ENCODE data around the gene RAMP1. TPM values are rescaled to one million over a fixed set of nuclear protein-coding genes. Genes with fewer than 3 reads are reported as not detected.

RAMP1 gene
- total RNA-seq, 1 experiment from 2014 or later = 32.4 TPM

DNA sequence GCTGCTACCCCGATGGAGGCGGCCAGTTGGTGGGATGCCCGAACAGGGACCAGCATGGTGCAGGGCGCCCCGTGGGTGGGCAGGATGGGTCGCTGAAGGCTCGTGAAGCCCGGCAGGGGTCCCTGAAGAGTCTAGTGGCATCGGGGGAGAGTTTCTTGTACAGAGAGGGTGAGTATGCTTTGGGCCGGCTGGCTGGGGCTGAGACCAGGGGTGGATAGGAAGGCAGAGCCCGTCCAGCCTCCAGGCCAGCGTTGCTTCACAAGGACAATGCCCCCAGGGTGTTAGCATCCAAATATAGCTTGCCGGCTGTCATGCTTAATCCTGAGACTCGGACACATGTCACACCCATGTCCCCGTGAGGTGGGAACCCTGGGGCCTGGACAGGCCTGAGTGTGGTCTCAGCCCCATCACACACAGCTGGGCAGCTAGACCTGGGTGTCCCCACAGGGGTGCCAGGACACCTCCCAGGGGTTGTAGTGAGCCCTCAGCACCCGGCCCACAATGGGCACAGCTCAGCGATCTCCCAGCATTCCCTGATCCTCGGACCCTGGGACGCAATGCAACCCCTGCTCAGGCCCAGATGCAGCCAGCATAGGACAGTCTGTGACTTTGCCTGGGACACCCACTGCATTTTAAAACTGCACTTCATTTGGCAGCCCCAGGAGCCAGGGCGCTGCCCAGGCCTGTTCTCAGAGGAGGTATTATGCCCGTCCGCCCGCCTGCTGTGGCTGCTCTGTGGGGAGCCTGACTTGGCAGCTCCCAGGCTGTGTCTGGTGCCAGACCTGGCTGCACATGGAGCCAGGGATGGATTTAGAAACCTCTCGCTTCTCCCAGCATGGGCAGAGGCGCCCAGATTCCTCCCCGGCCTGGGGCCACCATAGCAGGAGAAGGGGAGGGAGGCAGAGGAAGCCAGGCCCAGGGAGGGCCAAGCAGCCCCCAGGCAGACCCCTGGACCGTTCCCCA is 36.4 kb downstream of the RAMP1 start:
- peak; percentile 71 for DNase-seq (ENCODE audit: low spot score)

DNA sequence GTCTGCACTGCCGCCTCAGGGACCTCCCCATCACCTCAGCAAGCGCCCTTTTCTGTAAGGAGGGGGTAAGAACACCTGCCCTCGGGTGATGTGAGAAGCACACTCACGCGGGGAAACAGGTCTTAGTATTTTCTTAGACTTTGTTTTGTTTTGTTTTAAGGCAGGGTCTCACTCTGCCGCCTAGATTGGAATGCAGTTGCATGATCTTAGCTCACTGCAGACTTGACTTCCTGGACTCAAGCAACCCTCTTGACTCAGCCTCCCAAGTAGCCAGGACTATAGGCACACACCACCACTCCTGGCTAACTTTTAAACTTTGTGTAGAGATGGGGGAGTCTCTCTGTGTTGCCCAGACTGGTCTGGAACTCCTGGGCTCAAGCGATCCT is 37.1 kb downstream of the RAMP1 start:
- DNase-seq (ENCODE audit: low spot score) = no peak

DNA sequence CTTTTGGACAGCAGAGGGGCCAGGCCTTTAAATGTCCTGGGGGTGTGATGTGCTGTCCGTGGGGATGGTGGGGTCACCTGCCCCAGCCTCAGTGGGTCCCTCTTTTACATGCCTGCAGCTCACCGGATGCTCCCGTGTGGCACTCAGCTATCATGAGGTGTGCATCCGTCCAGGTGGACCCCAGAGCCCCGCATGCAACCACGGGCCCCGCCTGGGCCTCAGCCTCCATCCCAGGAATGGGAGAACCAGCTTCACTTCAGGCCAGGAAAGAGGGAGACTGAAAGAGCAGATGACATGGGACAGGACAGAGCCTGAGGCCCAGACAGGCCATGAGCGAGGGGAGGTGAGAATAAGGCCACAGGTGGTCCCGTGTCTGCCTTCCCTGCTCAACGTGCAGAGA is 37.5 kb downstream of the RAMP1 start:
- DNase-seq (ENCODE audit: low spot score) = no peak

DNA sequence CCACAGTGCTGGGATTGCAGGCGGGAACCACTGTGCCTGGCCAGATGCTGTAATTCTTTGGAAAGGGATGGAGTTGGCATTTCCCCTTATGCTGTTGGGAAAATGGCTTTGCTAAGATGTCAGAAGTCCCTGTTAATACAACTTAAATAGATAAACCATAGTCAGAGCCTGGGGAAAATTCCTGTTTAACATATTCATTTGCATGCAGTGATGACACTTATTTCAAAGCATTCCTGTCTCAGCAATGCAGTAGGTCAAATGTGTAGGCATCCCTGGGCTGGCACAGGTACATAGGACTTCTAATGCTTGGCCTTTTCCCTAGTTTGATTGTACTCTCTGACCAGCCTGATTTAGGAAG is 38.6 kb downstream of the RAMP1 start:
- no peak for DNase-seq (ENCODE audit: low spot score)

DNA sequence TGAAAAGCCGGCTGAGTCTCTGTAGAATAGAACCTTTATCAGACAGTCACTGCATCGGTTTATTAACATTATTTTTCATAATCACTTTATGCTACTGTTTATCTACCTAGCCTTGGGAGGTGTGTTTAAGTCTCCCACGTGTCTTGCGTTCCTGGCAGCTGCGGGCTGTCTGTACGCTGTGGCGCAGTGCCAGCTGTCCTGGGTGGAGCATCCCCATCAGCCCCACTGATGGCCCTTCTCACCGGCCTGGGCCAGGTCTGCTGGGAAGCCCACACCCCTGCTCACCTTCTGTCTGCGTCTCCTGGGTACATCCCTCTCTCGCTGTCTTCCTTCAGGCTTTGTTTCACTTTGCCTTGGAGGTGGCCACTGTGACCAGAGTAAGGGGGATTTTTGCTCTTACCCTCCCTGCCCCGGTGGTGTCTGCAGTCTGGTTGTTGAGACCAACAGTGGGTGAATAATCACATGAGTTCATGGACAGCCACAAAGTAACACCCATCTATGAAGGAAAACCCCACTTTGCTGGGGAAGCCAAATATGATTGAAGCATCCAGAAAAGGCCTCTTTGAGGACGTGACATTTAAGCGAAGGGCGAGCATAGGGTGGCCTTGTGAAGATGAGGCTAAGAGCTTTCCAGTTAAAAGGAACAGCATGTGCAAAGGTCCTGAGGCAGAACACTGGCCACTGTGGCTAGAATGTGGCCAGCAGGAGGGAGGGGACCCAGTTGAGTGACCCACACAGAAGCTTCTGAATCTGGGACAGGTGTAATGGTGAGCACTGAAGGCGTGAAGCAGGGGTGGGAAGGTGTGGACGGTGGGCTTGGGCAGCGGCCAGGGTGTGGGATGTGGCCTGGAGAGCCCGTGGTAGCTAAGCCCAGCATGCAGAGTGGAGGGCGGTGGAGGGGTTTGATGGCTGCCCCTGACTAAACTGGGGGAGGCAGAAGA is 41.7 kb downstream of the RAMP1 start:
- no peak for DNase-seq (ENCODE audit: low spot score)

DNA sequence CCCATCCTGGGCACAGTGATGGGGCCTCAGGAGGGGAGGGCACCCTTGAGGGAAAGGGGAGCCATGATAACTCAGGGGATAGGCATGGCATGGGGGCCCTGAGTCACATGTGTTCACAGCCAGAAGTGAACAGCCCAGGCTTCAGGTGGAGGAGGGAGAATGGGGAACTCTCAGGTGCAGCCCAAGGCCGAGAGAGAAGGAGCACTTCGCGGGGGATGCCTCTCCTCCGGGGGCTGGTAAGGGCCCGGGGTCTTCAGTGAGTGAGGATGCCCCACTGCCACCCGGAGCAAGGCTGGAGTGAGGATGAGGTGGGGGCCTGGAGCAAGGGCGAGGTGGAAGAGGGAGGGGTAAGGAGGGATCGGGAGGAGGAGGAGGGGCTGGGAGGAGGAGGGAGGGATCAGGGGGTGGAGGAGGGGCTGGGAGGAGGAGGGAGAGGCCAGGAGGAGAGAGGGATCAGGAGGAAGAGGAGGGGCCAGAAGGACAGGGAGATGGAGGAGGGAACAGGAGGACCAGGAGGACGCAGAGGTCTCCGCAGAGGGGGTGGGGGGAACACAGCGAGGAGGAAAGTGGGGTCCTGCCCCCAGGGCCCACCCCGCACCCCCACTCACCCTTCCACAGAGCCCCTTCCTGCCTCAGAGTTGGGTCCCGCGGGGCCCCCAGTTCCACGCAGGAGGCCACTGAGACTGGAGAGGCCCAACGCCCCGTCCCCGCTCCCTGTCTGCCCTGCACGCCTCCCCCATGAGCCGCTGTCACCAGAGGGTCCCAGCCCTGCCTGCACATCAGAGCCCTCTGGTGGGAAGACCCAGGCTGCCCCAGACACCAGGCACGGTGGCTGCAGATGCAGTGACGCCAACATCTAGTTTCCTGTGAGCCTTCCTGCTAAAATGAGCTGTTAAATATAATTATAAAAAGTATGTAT is 42.8 kb downstream of the RAMP1 start:
- no peak for DNase-seq (ENCODE audit: low spot score)

DNA sequence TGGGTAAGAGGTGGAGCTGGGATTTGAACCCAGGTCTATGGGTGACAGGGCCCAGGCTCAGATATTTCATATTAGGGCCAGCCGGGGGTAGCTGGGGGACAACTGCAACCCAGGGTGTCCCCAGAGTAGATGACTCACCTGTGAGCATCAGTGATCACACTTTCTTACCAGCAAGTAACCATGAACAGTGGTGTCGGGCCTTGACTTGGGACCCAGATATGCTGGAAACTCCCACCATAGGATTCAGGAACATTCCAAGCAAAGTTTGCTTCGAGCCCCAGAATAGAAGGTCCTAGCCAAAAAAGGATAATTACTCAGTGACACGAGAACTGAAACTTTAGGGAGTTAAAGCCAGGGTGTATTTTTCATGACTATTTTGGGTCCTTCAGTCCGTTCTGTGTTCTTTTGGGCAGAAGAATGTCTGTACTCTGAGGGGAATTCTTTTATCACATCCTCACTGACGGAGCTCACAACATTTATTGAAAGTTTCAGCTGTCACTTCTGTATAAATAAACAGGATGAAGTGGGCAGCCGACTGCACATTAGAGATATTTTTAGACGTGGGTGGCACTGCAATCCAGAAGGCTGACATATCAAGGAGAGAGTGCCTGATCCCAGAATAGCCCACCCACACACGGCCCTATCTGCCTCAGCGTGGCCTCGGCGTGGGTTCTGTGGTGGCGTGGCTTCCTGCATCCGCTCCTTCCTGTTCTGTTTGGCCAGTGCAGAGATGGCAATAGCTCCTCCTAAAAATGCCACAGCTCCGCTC is 45.6 kb downstream of the RAMP1 start:
- peak; percentile 63 for DNase-seq (ENCODE audit: low spot score)

DNA sequence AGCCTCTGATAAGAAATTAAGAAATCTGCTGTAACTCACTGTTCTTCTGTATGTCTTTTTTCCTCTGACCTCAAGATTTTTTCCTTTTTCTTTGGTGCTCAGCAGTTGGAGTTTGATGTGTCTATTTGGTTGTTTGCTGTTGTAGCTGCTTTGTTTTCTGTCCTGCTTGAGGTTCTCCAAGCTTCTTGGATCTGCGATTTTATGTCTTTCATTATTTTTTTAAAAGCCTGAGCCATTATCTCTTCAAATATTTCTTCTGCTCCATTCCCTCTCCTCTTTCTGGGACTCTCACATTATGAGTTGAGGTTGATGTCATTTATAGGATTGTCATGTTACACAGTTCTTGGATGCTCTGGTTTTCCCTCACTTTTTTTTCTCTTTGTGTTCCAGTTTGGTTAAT is 47.7 kb downstream of the RAMP1 start:
- no peak for DNase-seq (ENCODE audit: low spot score)

DNA sequence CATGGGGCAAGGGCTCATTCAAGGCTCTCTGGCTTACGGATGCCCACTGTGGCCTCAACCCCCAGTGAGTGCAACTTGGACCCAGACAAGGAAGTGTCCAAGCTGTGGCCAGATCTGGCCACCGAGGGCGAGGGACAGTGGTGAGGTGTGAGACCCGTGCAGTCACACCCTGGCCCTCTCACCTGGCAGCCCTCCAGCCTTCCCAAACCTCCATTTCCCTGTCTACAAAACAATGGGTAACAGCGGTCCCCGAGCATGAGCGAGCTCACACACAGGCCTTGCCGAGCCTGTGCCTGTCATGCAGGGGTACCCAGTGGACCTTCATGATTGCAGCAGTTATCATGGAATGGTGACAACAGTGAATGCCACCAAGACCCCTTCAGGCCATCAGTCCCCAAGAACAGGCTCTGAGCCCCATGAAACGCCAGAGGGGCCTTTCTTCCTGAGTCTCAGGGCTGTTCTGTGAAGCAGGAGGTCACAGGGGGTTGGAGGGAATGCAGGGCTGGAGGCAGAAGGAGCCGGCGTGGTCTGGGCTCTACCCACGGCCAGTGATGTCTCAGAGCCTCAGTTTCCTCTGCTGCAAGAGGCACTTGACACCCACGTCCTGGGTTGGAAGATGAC is 49.8 kb downstream of the RAMP1 start:
- DNase-seq (ENCODE audit: low spot score) = no peak

DNA sequence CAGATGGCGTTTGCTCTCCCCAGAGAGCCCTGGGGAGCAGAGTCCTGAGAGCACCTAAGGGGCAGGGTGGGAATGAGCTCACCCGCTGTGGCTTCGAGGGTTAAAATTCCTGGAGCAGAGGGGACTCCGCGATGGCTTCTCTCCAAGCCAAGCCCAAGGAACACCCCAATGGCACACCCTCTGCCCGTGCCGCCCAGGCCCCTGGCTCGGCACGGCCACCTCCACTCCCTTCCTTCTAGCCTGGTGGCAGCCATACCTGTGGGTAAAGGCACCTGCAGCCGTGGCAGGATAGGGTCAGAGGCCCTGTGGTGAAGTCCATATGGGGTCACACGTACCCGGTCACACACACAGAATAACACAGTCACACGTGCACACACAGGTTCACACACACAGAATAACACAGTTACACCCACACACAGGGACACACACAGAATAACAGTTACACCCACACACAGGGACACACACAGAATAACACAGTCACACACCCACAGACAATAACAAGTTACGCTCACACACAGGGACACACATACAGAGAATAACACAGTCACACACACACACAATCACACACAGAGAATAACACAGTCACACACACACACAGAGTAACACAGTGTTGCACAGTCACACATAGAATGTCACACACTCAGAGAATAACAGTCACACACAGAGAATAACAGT is 50.5 kb downstream of the RAMP1 start:
- DNase-seq (ENCODE audit: low spot score) = no peak

DNA sequence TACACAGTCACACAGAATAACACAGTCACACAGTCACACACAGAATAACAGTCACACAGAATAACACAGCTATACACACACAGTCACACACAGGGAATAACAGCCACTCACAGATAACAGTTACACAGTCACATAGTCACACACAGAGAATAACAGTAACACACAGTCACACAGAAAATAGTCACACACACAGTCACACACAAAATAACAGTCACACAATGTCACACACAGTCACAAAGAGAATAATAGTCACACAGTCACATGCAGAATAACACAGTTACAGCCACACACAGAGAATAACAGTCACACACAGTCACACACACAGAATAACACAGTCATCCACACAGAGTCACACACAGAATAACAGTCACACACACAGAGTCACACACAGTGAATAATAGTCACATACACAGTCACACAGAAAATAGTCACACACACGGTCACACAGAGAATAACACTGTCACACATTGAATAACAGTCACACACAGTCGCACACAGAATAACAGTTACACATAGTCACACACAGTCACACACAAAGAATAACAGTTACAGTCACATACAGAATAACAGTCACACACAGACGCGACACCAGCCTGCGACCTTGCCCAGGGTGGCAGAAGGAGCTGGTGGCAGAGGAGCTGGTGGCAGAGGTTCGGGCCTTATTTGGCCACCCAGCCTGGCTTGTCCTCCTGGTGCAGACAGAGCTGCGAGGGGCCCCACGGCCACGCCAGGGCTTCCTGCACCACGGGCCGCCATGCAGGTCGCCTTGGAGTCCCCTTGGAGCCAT is 51.3 kb downstream of the RAMP1 start:
- no peak for DNase-seq (ENCODE audit: low spot score)

DNA sequence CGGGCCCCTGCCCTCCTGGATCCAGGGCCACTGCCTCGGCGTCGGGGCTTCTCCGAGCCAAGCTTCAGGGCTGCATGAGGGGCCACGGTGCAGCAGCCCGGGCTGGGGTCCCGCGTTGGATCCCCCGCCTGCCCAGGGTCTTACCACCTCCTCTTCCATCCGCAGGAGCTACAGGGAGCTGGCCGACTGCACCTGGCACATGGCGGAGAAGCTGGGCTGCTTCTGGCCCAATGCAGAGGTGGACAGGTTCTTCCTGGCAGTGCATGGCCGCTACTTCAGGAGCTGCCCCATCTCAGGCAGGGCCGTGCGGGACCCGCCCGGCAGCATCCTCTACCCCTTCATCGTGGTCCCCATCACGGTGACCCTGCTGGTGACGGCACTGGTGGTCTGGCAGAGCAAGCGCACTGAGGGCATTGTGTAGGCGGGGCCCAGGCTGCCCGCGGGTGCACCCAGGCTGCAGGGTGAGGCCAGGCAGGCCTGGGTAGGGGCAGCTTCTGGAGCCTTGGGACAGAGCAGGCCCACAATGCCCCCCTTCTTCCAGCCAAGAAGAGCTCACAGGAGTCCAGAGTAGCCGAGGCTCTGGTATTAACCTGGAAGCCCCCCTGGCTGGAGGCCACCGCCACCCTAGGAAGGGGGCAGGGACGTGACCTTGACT is 52.1 kb downstream of the RAMP1 start:
- no peak for DNase-seq (ENCODE audit: low spot score)

DNA sequence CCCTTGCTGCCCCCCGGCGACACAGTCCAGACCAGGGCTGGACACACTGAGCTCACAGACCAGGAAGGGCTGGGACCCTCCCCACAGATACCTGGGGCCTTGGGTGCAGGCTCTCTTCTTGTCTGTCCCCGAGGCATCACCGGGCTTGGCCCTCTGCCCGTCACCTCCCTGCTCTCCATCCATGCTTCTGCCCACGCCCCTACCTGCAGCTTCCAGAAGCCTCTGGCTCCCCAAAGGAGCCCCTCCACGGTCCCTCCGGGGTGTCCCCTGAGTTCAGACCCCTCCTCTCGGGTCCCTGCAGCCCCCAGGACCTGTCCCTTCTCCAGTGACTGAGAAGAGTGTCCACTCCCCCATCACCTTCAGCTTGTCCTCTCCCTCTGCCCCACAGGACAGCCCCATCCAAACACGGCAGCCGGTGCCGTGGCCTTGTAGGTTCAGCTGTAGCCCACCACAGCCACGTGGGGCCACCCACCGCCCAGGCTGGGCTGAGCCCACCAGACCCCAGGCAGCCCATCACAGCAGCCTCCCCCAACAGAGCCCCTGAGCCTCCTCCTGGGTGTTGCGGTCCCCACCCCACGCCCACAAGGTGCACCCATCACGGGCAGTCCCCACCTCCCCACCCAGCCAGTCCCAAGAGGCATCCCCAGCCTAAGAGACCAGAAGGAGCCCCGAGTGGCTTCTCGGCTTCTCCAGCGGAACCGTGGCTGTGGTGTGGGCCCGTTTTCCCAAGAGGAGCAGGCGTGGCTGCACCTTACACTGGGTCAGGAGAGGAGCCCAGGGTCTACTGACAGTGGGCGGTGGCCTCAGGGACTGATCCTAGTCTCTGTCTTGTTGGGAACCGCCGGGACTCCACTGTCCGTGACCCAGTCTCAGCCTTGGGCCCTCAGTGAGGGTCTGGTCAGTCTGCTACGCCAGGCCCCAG is 53.1 kb downstream of the RAMP1 start:
- no peak for DNase-seq (ENCODE audit: low spot score)

DNA sequence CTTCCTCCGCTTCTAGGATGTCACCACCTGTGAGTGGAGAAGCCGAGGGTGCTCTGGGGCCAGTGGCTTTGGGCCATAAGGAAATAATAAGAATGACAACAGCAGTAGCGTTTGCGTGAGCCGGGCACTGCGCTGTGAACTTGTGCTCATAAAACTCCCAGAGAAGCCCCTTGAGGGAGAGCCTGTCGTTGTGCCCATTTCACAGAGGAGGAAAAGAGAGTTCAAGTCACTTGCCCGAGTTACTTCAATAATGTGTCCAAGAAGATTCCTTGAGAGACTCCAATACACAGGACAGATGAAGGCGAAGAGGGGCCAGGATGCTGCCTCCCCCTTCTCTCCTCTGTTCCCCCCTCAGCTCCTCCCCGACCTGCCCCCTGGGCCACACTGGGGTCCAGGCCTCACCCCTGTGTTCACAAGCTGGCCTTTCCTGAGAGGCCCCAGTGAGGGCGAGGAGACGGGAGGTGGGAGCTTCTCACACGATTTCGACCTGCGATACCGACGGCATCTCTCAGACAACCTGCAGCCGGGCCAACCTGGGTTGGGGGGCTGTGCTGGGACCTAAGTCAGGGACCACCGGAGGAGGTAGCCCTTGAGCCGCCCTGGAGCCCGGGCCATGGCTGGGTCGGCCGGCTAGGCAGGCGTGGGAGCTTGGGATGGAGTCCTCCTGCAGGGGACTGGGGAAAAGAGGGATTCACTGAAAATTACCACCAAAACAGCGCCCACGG is 53.9 kb downstream of the RAMP1 start:
- no peak for DNase-seq (ENCODE audit: low spot score)

DNA sequence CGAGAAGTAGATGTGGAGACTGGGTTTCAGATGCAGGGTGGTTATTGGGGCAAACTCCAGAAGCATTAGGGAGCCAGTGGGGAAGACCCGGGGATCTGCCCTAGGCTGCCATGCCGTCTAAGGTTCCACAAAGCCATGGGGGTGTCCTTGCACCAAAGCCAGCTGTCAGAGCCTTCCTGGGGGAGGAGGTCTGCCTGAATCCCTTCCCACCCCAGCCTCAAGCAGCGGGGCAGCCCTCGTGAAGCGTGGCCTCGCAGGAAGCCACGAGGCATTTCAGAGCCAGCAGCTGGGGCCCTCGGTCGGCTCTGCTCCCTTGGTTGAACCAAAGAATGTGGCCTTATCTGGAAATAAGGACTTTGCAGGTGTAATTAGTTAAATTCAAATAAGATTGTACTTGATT is 56.2 kb downstream of the RAMP1 start:
- no peak for DNase-seq (ENCODE audit: low spot score)

DNA sequence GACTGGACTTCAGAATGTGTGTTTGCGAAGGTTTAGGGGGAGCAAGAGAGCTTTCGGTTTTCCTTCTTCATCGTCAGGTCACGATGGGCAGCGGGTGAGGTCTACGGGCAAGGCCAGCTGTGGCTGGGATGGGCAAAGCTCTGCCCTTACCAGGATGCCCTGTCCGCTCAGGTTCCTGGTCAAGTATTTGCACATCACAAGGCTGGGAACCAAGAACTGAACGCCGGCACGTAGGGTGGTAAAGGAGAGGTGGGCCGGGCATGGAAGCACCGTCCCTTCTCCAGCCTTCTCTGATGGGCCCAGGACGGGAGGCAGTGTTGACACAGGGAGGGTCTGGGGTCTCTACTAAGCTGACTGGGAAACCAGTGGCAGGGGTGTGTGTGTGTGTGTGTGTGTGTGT is 56.9 kb downstream of the RAMP1 start:
- DNase-seq (ENCODE audit: low spot score) = no peak

Measured in A172 (cell line).